Mononuclear cell (primary cell): ENCODE data around the gene FAM174C. TPM values are rescaled to one million over a fixed set of nuclear protein-coding genes. Genes with fewer than 3 reads are reported as not detected.

ENCODE experiments used
- H3K27me3 ChIP-seq: 2 replicates; pipeline ENCODE4 v1.6.0; 2011; ENCODE audit warnings: low read length, control low read depth; ENCODE audit not compliant: insufficient read depth
- H3K4me1 ChIP-seq: 2 replicates; pipeline ENCODE4 v1.5.1; 2011; ENCODE audit warnings: mild to moderate bottlenecking, low read length, control low read depth; ENCODE audit not compliant: insufficient read depth
- H3K4me3 ChIP-seq: 2 replicates; pipeline ENCODE4 v1.5.1; 2011; ENCODE audit warnings: mild to moderate bottlenecking, low read length, moderate library complexity
- H3K9me3 ChIP-seq: 2 replicates; pipeline ENCODE4 v1.5.1; 2011; ENCODE audit warnings: low read depth, mild to moderate bottlenecking, control low read depth, low read length
- total RNA-seq: library from RNA; depleted of rRNA; stranded (reverse); fragments of >200 nt; gene quantifications from one replicate; pipeline ENCODE4 v1.2.3, GENCODE V29; 2012

Gene FAM174C
- total RNA-seq, 1 donor = 16.3 TPM

GRCh38 chr19:1260749-1261537, 14.4 kb upstream of the FAM174C start:
- no peaks in the 10 kb centered on the region for H3K9me3 ChIP-seq
- no peaks in the 10 kb centered on the region for H3K27me3 ChIP-seq
- H3K4me3 ChIP-seq = peak overlapping the region; percentile 62
- H3K4me1 ChIP-seq = peaks cover 94% of the 10 kb centered on the region

- peaks cover 94% of the 10 kb centered on the region for H3K4me1 ChIP-seq
- H3K9me3 ChIP-seq = no peaks in the 10 kb centered on the region
- peak overlapping the region; percentile 62 for H3K4me3 ChIP-seq
- H3K27me3 ChIP-seq = no peaks in the 10 kb centered on the region
These were observed 13.9 kb upstream of the FAM174C start for GRCh38 chr19:1261538-1261797.

- no peaks in the 10 kb centered on the region for H3K27me3 ChIP-seq
- peaks cover 94% of the 10 kb centered on the region for H3K4me1 ChIP-seq
- H3K4me3 ChIP-seq = peak overlapping the region; percentile 62
- H3K9me3 ChIP-seq = no peaks in the 10 kb centered on the region
These were observed 13.3 kb upstream of the FAM174C start for GRCh38 chr19:1261798-1262622.

- H3K4me1 ChIP-seq = peaks cover 94% of the 10 kb centered on the region
- no peaks in the 10 kb centered on the region for H3K27me3 ChIP-seq
- H3K4me3 ChIP-seq = no peak overlapping the region
- no peaks in the 10 kb centered on the region for H3K9me3 ChIP-seq
These were observed 12.7 kb upstream of the FAM174C start for GRCh38 chr19:1262623-1263123.

GRCh38 chr19:1263188-1263587, 12.1 kb upstream of the FAM174C start:
- Histone ChIP-seq H3K4me3 (no peak overlapping the region), H3K9me3 (no peaks in the 10 kb centered on the region), H3K27me3 (no peaks in the 10 kb centered on the region), H3K4me1 (peaks cover 94% of the 10 kb centered on the region)

- Histone ChIP-seq H3K4me1 (peaks cover 87% of the 10 kb centered on the region), H3K27me3 (no peaks in the 10 kb centered on the region)
These were observed 10.3 kb upstream of the FAM174C start for GRCh38 chr19:1264801-1265614.

GRCh38 chr19:1265615-1266128, 9.7 kb upstream of the FAM174C start:
- no peak overlapping the region for H3K4me3 ChIP-seq
- no peaks in the 10 kb centered on the region for H3K9me3 ChIP-seq
- H3K27me3 ChIP-seq = no peaks in the 10 kb centered on the region
- peaks cover 87% of the 10 kb centered on the region for H3K4me1 ChIP-seq

More at GRCh38 chr19:1264801-1265614, 10.3 kb upstream of the FAM174C start:
- H3K4me3 ChIP-seq = no peak overlapping the region
- H3K9me3 ChIP-seq = no peaks in the 10 kb centered on the region

- Histone ChIP-seq H3K27me3 (no peaks in the 10 kb centered on the region), H3K9me3 (no peaks in the 10 kb centered on the region), H3K4me1 (peaks cover 92% of the 10 kb centered on the region), H3K4me3 (peak overlapping the region; percentile 41)
These were observed 9.0 kb upstream of the FAM174C start for GRCh38 chr19:1266129-1266915.

- Histone ChIP-seq H3K4me3 (peak overlapping the region; percentile 41), H3K9me3 (no peaks in the 10 kb centered on the region), H3K4me1 (peaks cover 92% of the 10 kb centered on the region), H3K27me3 (no peaks in the 10 kb centered on the region)
These were observed 8.3 kb upstream of the FAM174C start for GRCh38 chr19:1266916-1267476.

GRCh38 chr19:1267477-1268225, 7.7 kb upstream of the FAM174C start:
- H3K9me3 ChIP-seq = no peaks in the 10 kb centered on the region
- peaks cover 92% of the 10 kb centered on the region for H3K4me1 ChIP-seq
- no peak overlapping the region for H3K4me3 ChIP-seq
- H3K27me3 ChIP-seq = no peaks in the 10 kb centered on the region

- Histone ChIP-seq H3K27me3 (no peaks in the 10 kb centered on the region), H3K9me3 (no peaks in the 10 kb centered on the region), H3K4me1 (peaks cover 92% of the 10 kb centered on the region), H3K4me3 (no peak overlapping the region)
These were observed 6.9 kb upstream of the FAM174C start for GRCh38 chr19:1268226-1269064.

- H3K4me3 ChIP-seq = peak within 1 kb of the TSS; percentile 68
- H3K4me1 ChIP-seq = peaks cover 92% of the 10 kb centered on the region
- no peaks in the 10 kb centered on the region for H3K9me3 ChIP-seq
- H3K27me3 ChIP-seq = no peaks in the 10 kb centered on the region
These were observed 6.3 kb upstream of the FAM174C start, which contains the start of gene CIRBP for GRCh38 chr19:1269065-1269477. Gene CIRBP, plus strand, starts transcription at chr19:1269332. Its CDS starts 1,602 bp downstream, at chr19:1270934.
